Measurements from ENCODE around the gene FNBP1.
A peak's percentile ranks its signal among the peaks of the same experiment; 100 is the strongest.

Gene FNBP1

DNA sequence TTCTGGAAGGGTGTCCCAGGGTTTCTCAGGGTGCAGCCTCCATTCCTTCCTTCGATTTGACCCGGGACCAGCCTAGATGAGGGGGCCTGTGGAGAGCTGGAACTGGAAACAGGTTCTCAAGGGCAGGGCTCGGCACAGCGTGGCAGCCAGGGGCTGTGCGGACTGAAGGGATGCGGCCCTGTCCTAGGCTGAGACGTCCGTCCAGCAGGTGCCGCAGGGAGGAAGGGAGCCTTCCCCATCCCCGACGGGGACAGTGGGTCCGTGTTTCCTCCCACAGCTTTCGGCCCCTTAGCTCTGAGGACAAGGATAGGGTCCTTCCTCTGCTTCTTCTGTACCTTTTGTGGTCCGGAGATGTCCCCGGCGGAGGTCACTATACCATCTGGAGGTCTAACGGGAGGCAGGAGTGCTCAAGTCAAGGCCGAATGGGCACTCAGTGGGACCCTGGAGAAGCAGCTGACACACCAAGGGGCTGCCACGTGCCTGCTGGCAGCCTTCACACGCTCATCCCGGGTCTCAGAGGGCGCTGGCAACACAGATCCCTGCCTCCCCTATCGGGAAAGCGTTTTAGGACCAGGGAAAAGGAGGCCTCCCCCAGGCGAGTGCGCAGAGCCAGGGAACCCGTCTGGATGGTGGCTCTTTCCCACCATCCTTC lies 157.8 kb downstream of the FNBP1 start:
- no peak for DNase-seq (ENCODE audit: low read depth)
- TF ChIP-seq CTCF (IDR thresholded peaks at IDR 0.05; ENCODE audit: low read depth, low read length, missing control alignments): peak; percentile 50
- peak overlapping the region; percentile 50 for H3K4me3 ChIP-seq (ENCODE audit: low read depth, low read length)

DNA sequence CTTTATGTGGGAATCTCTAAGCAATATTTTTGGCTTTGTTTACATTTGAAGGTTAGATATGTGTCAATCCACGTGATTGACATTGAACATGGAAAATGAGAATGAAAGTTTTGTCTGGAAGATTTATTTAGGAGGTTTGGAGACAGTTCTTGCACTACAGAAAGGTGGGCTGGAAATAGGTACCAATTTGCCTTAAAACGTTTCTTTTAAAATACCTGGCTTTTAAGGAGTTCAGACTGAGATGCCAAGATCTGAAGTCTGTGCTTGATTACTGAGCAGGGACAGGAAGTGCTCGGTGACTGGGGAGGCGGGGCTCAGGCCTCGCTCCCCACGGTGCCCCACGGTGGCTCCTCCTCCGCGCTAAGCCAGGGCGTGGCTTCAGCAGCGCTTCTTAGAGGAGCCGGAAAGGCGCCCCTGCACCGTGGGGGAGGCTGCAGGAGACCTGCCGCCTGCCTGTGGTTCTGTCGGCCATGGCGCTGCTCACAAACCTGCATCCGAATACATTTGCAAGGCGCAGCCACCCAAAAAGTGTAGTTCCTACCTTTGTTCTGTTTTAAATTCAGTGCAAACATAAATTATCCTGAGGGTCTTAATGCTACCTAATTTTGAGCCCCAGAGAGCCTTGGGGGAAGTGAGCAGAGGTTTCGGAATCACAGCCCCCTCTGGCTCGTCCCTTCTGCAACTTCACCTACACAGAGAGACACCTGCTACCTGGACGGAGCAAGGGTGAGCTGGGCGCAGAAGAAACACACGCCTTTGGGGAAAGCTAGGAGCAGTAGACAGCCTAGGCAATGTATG lies 158.6 kb downstream of the FNBP1 start:
- H3K4me3 ChIP-seq (ENCODE audit: low read depth, low read length): peak overlapping the region; percentile 50
- no peak for TF ChIP-seq CTCF (IDR thresholded peaks at IDR 0.05; ENCODE audit: low read depth, low read length, missing control alignments)
- DNase-seq (ENCODE audit: low read depth): peak; percentile 86

GRCh38 chr9:129881547-129882324 lies 161.3 kb downstream of the FNBP1 start:
- no peak overlapping the region for H3K4me3 ChIP-seq (ENCODE audit: low read depth, low read length)
- TF ChIP-seq CTCF (IDR thresholded peaks at IDR 0.05; ENCODE audit: low read depth, low read length, missing control alignments): no peak
- DNase-seq (ENCODE audit: low read depth): no peak

- no peak for TF ChIP-seq CTCF (IDR thresholded peaks at IDR 0.05; ENCODE audit: low read depth, low read length, missing control alignments)
- no peak for DNase-seq (ENCODE audit: low read depth)
- no peak overlapping the region for H3K4me3 ChIP-seq (ENCODE audit: low read depth, low read length)
Observed at GRCh38 chr9:129880654-129881546, 162.1 kb downstream of the FNBP1 start.

DNA sequence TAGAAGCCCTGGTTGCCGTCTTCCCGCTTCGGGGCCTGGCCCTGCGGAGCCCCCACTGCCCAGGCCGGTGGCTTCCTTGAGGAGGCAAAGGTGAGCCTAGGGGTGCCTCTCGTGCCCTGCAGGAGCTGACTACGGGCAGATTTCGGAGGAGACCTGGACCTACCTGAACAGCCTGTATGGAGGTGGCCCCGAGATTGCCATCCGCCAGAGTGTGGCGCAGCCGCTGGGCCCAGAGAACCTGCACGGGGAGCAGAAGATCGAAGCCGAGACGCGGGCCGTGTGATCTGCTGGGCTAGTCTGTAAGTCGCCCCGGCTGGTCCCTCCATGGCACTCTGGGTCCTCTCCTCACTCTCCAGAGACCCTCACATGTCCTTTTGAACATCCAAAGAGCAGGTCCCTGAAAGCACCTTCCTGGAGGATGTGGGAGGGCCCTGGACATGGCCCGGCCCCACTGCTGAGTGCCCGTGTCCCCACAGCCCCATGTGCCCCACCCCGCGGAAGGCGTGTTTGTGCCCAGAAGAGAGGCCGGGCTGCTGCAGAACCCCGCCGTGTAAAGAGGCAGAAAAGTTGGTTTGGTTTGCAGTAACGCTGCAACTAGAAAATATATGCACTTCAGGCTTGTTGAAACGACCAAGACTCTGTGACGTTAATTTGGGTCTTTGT lies 162.9 kb downstream of the FNBP1 start:
- TF ChIP-seq CTCF (IDR thresholded peaks at IDR 0.05; ENCODE audit: low read depth, low read length, missing control alignments): no peak
- no peak for DNase-seq (ENCODE audit: low read depth)
- H3K4me3 ChIP-seq (ENCODE audit: low read depth, low read length): no peak overlapping the region

Data from GM12864 (cell line).